Suprapubic skin (tissue), 4 donors: ENCODE measurements around the gene SAAL1.

Source experiments
- EP300 ChIP-seq: sonication (generic); formaldehyde crosslinking; IDR thresholded peaks from one replicate; pipeline ENCODE4 v1.6.1; 2017; ENCODE audit warnings: antibody characterized with exemption
- POLR2A ChIP-seq, 2 donors: fragments of 450-650 bp; IDR thresholded peaks; one replicate each; pipeline ENCODE4 v1.6.1; 2017; ENCODE audit warnings: antibody characterized with exemption in 2 of 2, mild to moderate bottlenecking in 2 of 2, moderate library complexity in 2 of 2
- POLR2AphosphoS5 ChIP-seq, 3 donors: sonication (generic); formaldehyde crosslinking; IDR thresholded peaks; one replicate each; pipeline ENCODE4 v1.6.1; 2017; ENCODE audit warnings: antibody characterized with exemption in 3 of 3
- TF ChIP-seq, protein P1 (sequence below), 2 donors: fragments of 200-600 bp in 1 of 2; fragments of 450-650 bp in 1 of 2; sonication (generic) in 1 of 2; IDR thresholded peaks; one replicate each; pipeline ENCODE4 v1.5.1; 2016 to 2019; ENCODE audit warnings: antibody characterized with exemption in 2 of 2, mild to moderate bottlenecking in 1 of 2, moderate library complexity in 1 of 2

DNA sequence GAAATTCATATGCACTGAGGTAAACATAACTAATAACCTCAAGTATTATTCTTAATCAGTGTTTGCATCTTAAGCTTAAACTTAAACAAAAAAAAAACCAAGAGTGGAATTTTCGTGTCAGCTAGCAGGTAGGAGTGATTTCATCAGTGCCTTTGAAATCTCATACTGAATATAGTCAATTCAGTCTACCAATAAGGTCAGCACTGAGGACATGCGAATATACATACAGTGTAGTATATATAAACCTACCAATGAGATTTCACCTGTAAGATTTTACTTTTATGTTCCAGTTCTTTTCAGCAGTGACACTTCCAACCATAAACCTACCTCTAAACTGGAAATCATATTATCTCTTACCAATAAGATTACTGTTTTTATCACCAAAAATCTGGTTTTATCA lies 27.0 kb downstream of the SAAL1 start:
- TF ChIP-seq, protein P1, sequence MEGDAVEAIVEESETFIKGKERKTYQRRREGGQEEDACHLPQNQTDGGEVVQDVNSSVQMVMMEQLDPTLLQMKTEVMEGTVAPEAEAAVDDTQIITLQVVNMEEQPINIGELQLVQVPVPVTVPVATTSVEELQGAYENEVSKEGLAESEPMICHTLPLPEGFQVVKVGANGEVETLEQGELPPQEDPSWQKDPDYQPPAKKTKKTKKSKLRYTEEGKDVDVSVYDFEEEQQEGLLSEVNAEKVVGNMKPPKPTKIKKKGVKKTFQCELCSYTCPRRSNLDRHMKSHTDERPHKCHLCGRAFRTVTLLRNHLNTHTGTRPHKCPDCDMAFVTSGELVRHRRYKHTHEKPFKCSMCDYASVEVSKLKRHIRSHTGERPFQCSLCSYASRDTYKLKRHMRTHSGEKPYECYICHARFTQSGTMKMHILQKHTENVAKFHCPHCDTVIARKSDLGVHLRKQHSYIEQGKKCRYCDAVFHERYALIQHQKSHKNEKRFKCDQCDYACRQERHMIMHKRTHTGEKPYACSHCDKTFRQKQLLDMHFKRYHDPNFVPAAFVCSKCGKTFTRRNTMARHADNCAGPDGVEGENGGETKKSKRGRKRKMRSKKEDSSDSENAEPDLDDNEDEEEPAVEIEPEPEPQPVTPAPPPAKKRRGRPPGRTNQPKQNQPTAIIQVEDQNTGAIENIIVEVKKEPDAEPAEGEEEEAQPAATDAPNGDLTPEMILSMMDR (IDR thresholded peaks at IDR 0.05) = no peak
- TF ChIP-seq POLR2A (IDR thresholded peaks at IDR 0.05) (no peak), EP300 (no peak), POLR2AphosphoS5 (IDR thresholded peaks at IDR 0.05) (no peak)
